ENCODE results near the gene TMEM125.

DNA sequence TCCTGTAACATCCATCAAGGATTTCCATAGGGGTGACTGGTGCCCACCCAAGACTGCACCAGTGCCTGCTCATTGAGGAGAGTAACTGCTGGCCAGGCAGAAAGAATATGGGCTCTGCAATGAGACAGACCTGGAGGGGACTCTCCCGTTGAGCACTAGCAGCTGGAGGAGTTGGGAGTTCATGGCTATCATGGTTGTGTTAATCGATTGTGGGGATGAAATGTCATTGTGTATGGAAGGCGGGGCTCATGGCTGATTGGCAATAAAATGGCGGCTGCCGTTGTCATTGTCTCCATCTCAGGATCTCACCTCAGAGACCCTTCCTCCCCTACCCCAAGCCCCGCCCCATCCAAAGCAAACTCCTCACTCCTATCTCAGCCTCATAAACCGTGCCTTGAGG is 3.9 kb downstream of the TMEM125 start:
- TF ChIP-seq EZH2phosphoT487 (IDR thresholded peaks at IDR 0.05; ENCODE audit: insufficient read depth, low read depth) (no peak), EZH2 (IDR thresholded peaks at IDR 0.05; ENCODE audit: insufficient read depth, poor library complexity, severe bottlenecking) (no peak)

Data from GM23248 (cell line).